ENCODE results near the gene OBSCN.

DNA sequence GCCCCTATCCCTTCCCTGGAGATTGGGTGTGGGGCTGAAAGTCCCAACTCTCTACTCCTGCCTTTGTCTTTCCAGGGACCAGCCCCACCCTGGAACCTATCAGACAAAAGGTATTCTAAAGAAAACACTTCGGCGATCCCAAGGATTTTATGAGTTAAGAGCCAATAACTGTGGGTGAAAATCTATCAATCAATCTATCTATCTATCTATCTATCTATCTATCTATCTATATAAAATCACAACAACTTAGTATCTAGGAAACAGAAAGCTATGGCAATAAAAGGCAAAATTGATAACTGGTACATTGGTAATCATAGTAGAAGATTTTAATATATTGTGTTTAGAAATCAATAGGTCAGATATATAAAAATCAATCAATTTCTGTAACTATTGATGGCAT, 175.9 kb downstream of the OBSCN start:
- no peak for TF ChIP-seq POLR2A (IDR thresholded peaks at IDR 0.05)
- TF ChIP-seq, protein P1, sequence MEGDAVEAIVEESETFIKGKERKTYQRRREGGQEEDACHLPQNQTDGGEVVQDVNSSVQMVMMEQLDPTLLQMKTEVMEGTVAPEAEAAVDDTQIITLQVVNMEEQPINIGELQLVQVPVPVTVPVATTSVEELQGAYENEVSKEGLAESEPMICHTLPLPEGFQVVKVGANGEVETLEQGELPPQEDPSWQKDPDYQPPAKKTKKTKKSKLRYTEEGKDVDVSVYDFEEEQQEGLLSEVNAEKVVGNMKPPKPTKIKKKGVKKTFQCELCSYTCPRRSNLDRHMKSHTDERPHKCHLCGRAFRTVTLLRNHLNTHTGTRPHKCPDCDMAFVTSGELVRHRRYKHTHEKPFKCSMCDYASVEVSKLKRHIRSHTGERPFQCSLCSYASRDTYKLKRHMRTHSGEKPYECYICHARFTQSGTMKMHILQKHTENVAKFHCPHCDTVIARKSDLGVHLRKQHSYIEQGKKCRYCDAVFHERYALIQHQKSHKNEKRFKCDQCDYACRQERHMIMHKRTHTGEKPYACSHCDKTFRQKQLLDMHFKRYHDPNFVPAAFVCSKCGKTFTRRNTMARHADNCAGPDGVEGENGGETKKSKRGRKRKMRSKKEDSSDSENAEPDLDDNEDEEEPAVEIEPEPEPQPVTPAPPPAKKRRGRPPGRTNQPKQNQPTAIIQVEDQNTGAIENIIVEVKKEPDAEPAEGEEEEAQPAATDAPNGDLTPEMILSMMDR (IDR thresholded peaks at IDR 0.05), result no peak

Data from heart left ventricle (tissue), 13 donors.